Endothelial cell (in vitro differentiated cells): ENCODE data around the gene GMPR2. TPM values are rescaled to one million over a fixed set of nuclear protein-coding genes. Genes with fewer than 3 reads are reported as not detected.
A peak's percentile ranks its signal among the peaks of the same experiment; 100 is the strongest.

Experiments
- DNase-seq: peaks from one replicate; pipeline ENCODE4 v3.0.0; 2021; ENCODE audit warnings: low spot score
- H3K27ac Mint-ChIP-seq: one replicate; pipeline ENCODE4 v1.8.0; 2021; ENCODE audit warnings: mixed read lengths, inconsistent platforms; ENCODE audit not compliant: unreplicated experiment
- H3K27me3 Mint-ChIP-seq: one replicate; pipeline ENCODE4 v1.8.0; 2021; ENCODE audit warnings: mild to moderate bottlenecking, moderate library complexity, mixed read lengths, inconsistent platforms; ENCODE audit not compliant: unreplicated experiment
- H3K36me3 Mint-ChIP-seq: one replicate; pipeline ENCODE4 v1.8.0; 2021; ENCODE audit warnings: mild to moderate bottlenecking, low read depth, mixed read lengths, inconsistent platforms; ENCODE audit not compliant: unreplicated experiment
- H3K4me1 Mint-ChIP-seq: one replicate; pipeline ENCODE4 v1.8.0; 2021; ENCODE audit warnings: mild to moderate bottlenecking, mixed read lengths, inconsistent platforms; ENCODE audit not compliant: unreplicated experiment
- H3K4me3 Mint-ChIP-seq: one replicate; pipeline ENCODE4 v1.8.0; 2021; ENCODE audit warnings: mild to moderate bottlenecking, mixed read lengths, inconsistent platforms; ENCODE audit not compliant: unreplicated experiment
- H3K9me3 Mint-ChIP-seq: one replicate; pipeline ENCODE4 v1.8.0; 2021; ENCODE audit warnings: mixed read lengths, inconsistent platforms; ENCODE audit not compliant: unreplicated experiment
- CTCF ChIP-seq: fragments of 200-600 bp; sonication (generic); IDR thresholded peaks from one replicate; pipeline ENCODE4 v1.5.0; 2021; ENCODE audit warnings: antibody characterized with exemption; ENCODE audit not compliant: unreplicated experiment
- total RNA-seq: library from RNA; stranded (reverse); fragmentation: NEBNext Ultra II Directional; extraction: Animal tissue kit (Norgen Biotek cat#: 25700); gene quantifications from one replicate; pipeline ENCODE4 v1.2.1, GENCODE V29; 2021; ENCODE audit not compliant: unreplicated experiment

The GMPR2 gene
- total RNA-seq, 1 donor from 2014 or later, result 61.3 TPM

DNA sequence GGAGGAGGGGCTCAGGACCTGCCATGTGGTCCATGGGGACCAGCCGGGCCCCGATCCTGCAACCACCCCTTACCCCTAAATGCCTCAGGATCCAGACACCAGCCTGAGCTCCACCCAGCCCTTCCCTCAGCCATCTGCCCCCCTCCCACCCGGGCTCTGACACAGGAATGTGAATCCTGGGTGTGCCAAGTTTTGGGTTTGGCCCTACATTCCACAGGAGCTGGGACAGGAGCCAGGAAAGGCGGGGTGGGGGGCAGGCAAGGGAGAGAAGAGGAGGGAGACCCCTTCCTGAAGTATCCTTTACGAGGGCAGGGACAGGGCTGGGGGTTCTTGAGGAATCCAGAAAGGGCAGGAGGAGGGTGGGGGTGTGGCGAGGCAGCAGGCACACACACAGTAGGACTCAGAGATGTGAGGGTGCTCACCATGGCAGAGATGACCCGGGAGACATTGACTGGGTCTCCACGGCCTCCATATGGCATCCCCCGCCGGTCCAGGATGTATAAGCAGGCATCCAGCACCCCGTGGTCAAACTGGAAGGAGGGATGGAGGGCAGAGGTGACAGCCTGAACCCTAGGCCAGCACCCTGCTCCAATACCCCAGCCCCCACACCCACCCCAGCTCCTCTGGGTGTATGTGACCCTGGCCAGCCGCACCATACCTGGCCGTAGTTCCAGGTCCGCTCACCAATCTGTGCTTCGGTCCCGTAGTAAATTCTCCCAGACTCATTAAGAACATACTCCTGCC lies 26.7 kb downstream of the GMPR2 start:
- DNase-seq, result no peak

DNA sequence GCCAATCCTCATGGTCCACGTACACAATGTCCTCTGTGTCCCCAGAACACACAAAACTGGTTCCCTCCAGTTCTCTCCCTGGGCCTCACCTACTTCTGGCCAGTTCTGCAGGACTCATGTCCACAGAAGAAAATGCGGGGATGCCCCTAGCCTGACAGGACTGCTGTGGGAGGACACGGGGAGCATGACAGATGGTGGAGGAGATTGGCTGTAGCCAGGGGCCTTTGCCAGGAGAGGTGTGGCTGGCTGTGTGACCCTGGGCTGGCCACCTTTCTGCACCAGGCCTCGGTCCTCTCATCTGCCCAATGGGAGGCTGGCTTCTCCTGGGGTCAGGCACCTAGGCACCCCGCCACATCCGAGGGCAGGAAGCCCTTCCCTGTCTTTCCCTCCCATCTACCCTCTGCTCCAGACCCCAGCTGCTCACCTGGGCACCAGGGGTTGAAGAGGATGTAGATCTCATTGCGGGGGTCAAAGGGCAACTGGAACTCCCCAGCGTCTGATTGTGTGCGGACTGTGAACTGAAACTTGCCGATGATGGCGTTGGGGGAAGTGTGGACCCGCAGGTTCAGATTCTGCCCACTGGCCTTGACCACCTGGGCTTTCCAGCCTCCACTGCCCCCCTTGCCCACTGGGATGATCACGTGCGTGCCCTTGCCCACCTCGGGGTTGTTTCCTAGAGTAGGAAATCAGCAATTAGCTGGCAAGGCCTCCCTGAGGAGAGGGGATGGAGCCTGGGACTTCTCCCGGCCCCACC lies 27.5 kb downstream of the GMPR2 start:
- Mint-ChIP-seq H3K4me3 (no peak overlapping the region), H3K4me1 (peaks cover 9% of the 10 kb centered on the region), H3K36me3 (no peaks in the 10 kb centered on the region), H3K27me3 (peaks cover 8% of the 10 kb centered on the region), H3K9me3 (no peaks in the 10 kb centered on the region), H3K27ac (peak overlapping the region; percentile 30)
- DNase-seq, result no peak
- no peak for TF ChIP-seq CTCF

More for the DNA sequence above, 26.7 kb downstream of the GMPR2 start:
- Mint-ChIP-seq H3K4me3 (no peak overlapping the region), H3K27ac (peak overlapping the region; percentile 30), H3K36me3 (no peaks in the 10 kb centered on the region), H3K4me1 (peaks cover 9% of the 10 kb centered on the region), H3K27me3 (peaks cover 8% of the 10 kb centered on the region), H3K9me3 (no peaks in the 10 kb centered on the region)
- no peak for TF ChIP-seq CTCF

DNA sequence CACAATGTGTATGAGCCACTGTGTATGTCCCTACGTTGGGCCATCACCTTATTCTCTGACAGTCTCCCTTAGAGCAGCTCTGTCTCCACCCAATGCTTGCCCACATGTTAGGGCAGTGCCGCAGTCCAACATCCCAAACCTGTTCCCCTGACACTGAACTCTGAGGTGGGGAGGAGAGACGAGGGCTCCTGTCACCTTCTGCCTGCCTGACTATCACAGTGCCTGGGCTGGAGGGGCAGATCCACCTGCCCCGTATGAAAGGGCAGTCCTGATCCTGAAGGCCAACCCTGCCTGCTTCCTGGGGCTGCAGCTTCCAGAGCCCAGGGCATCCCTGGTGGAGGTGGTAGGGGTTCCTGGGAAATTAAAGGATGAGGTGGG lies 28.0 kb downstream of the GMPR2 start:
- Mint-ChIP-seq H3K4me1 (peaks cover 9% of the 10 kb centered on the region), H3K4me3 (no peak overlapping the region), H3K36me3 (no peaks in the 10 kb centered on the region), H3K27me3 (peaks cover 8% of the 10 kb centered on the region), H3K27ac (peak overlapping the region; percentile 22), H3K9me3 (no peaks in the 10 kb centered on the region)
- no peak for TF ChIP-seq CTCF
- DNase-seq, result no peak

DNA sequence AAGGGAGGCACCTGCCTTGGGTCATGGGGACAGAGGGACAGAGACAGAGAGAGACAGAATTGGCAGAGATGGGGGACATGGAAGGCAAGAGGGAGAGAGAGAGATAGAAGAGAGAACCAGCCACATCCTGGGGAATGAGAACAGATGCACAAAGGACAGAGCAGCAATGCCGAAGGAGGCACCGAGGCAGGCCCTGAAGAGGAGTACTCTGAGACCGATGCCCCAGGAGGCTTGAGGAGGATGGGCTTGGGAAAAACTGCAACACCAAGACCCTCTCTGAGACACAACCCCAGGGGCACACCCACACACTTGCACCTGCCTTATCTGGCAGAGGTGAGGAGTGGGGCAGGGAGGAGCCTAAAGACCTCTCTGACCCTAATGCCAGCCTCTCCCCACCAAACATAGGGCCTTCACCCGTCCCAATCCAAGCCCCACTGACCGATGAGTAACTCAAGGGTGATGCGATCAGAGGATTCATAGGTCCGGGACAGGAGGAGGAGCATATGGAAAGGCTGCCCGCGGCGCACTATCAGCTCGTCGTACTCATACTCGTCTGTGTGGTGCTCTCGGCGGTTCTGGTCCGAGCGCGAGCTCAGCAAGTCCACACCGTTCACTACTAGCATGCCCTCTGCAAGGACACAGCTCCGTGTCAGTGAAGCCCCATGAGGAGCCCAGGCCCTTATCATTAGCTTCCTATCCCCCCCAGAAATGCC lies 28.7 kb downstream of the GMPR2 start:
- no peak for TF ChIP-seq CTCF
- H3K4me1 Mint-ChIP-seq, result peaks cover 7% of the 10 kb centered on the region
- no peaks in the 10 kb centered on the region for H3K36me3 Mint-ChIP-seq
- H3K27me3 Mint-ChIP-seq, result peaks cover 8% of the 10 kb centered on the region
- H3K9me3 Mint-ChIP-seq, result no peaks in the 10 kb centered on the region
- H3K27ac Mint-ChIP-seq, result peak overlapping the region; percentile 22
- DNase-seq, result no peak
- no peak overlapping the region for H3K4me3 Mint-ChIP-seq
